ENCODE results near the gene CHCHD3. TPM values are rescaled to one million over a fixed set of nuclear protein-coding genes. Genes with fewer than 3 reads are reported as not detected.

The CHCHD3 gene
- total and polyA plus RNA-seq, 2 of the 4 experiments (the other 2 are of a cell fraction), result 56.9 to 141 TPM

GRCh38 chr7:132972745-132973144 is 109.1 kb downstream of the CHCHD3 start:
- ChIA-PET CTCF (interaction anchor here (1.1 kb wide), 1 partner anchor 392 kb away, joined by 3 read pairs; no protein-coding TSS in a partner anchor), POLR2A (ENCODE audit: unreplicated experiment) (no interaction called here)
- Histone ChIP-seq H3K14ac (replicated peaks; ENCODE audit: low read depth, low read length) (no peak overlapping the region), H3K4me1 (ENCODE audit: control insufficient read depth, insufficient read depth, low read length) (no peaks in the 10 kb centered on the region; the same call in 1 of the 2 replicates), H3K23ac (ENCODE audit: low read depth, low read length) (no peak overlapping the region), H3K9ac (ENCODE audit: low read depth, low read length) (no peak overlapping the region), H3K9me1 (ENCODE audit: insufficient read depth, low read length) (no peaks in the 10 kb centered on the region), H4K8ac (ENCODE audit: low read depth in 2 of 2, low read length in 2 of 2) (no peak overlapping the region), H2AFZ (replicated peaks; ENCODE audit: low read length, poor library complexity) (no peak overlapping the region), H2BK15ac (ENCODE audit: low read depth, low read length) (no peak overlapping the region), H3K27me3 (ENCODE audit: control insufficient read depth, insufficient read depth, low read length) (no peaks in the 10 kb centered on the region), H3K18ac (ENCODE audit: low read depth, low read length) (no peak overlapping the region), H3K4me3 (ENCODE audit: insufficient read depth, low read depth, low read length) (no peak overlapping the region), H3K36me3 (ENCODE audit: control insufficient read depth, insufficient read depth, low read length) (peaks cover 7% of the 10 kb centered on the region; the same call in 1 of the 2 replicates), H2BK120ac (ENCODE audit: low read depth, low read length) (no peak overlapping the region), H4K91ac (ENCODE audit: insufficient read depth, low read depth, low read length) (no peak overlapping the region), H2AK9ac (replicated peaks; ENCODE audit: low read depth, low read length, poor library complexity) (no peak overlapping the region), H3K9me3 (ENCODE audit: control insufficient read depth, insufficient read depth, low read length) (no peaks in the 10 kb centered on the region), H2BK5ac (ENCODE audit: low read depth, low read length, poor library complexity, severe bottlenecking) (no peak overlapping the region), H3K4me2 (ENCODE audit: low read depth, low read length) (no peak overlapping the region), H2BK20ac (ENCODE audit: low read depth, low read length) (no peak overlapping the region), H2AK5ac (ENCODE audit: low read depth, low read length) (no peak overlapping the region), H4K5ac (ENCODE audit: low read depth, low read length) (no peak overlapping the region), H3K27ac (ENCODE audit: insufficient read depth, low read length) (no peak overlapping the region), H3K79me1 (ENCODE audit: low read depth in 1 of 2, low read length in 2 of 2) (peaks cover 16 to 34% of the 10 kb centered on the region in 2 experiments; a peak in 3 of 4 replicates), H4K20me1 (ENCODE audit: insufficient read depth, low read length) (peaks cover 10% of the 10 kb centered on the region; the same call in 1 of the 2 replicates), H3K4ac (ENCODE audit: low read depth, low read length) (no peak overlapping the region), H3K56ac (ENCODE audit: extremely low read depth, insufficient read depth, low read length) (no peak overlapping the region)
- ATAC-seq (ENCODE audit: low read depth), result no peak
- no TSS peak for BruUV-seq (replicated peaks)
- in situ Hi-C loops (cut with MboI; ENCODE audit: low sequenced_read_pairs), result no loop called here
- no CpG with 5 or more reads among the region's 1 CpG for WGBS, 2 experiments (ENCODE audit: extremely low coverage in 2 of 2, insufficient read length in 1 of 2)
- intact Hi-C loops (cut with micrococcal nuclease), result no loop called here
- dilution Hi-C loops (cut with HindIII; ENCODE audit: low sequenced_read_pairs, unreplicated experiment), result no loop called here
- DNase-seq, result no peak
- TF ChIP-seq NFE2L2 (IDR thresholded peaks at IDR 0.05; ENCODE audit: low read depth, low read length) (no peak), SMC3 (IDR thresholded peaks at IDR 0.05; ENCODE audit: low read depth, low read length) (no peak), POLR2A (IDR thresholded peaks at IDR 0.05; ENCODE audit: low read depth, low read length) (no peak), BHLHE40 (IDR thresholded peaks at IDR 0.05; ENCODE audit: low read depth, low read length) (no peak), MAZ (IDR thresholded peaks at IDR 0.05; ENCODE audit: borderline replicate concordance, low read depth, low read length) (no peak), MXI1 (IDR thresholded peaks at IDR 0.05; ENCODE audit: borderline replicate concordance, low read depth, low read length) (no peak), FOS (IDR thresholded peaks at IDR 0.05; ENCODE audit: low read depth, low read length) (no peak), MAFK (IDR thresholded peaks at IDR 0.05; ENCODE audit: low read depth, low read length) (no peak), RCOR1 (IDR thresholded peaks at IDR 0.05; ENCODE audit: insufficient replicate concordance, low read length) (no peak), RAD21 (IDR thresholded peaks at IDR 0.05; ENCODE audit: low read length) (no peak), ELK1 (IDR thresholded peaks at IDR 0.05; ENCODE audit: borderline replicate concordance, low read depth, low read length) (no peak), CHD1 (IDR thresholded peaks at IDR 0.05; ENCODE audit: low read depth, low read length) (no peak), RFX5 (IDR thresholded peaks at IDR 0.05; ENCODE audit: low read depth, low read length) (no peak), CTCF (conservative IDR thresholded peaks at IDR 0.05; ENCODE audit: low read depth, low read length) (no peak), CEBPB (IDR thresholded peaks at IDR 0.05; ENCODE audit: low read depth, low read length) (no peak)
- TF ChIP-seq, protein P1, sequence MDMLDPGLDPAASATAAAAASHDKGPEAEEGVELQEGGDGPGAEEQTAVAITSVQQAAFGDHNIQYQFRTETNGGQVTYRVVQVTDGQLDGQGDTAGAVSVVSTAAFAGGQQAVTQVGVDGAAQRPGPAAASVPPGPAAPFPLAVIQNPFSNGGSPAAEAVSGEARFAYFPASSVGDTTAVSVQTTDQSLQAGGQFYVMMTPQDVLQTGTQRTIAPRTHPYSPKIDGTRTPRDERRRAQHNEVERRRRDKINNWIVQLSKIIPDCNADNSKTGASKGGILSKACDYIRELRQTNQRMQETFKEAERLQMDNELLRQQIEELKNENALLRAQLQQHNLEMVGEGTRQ (IDR thresholded peaks at IDR 0.05; ENCODE audit: low read depth, low read length), result no peak
